Measurements from ENCODE around the gene LRRC3B. TPM values are rescaled to one million over a fixed set of nuclear protein-coding genes. Genes with fewer than 3 reads are reported as not detected.

The LRRC3B gene
- total and polyA plus RNA-seq, 2 experiments from 2014 or later: not detected

- H3K79me2 ChIP-seq (ENCODE audit: insufficient read depth): no peaks in the 10 kb centered on the region
- 11 to 23% methylated on average over 1 of the region's 1 CpG for WGBS, 2 experiments (ENCODE audit: low coverage in 1 of 2, low lambda C conversion rate in 2 of 2, missing lambda C conversion rate in 2 of 2)
- in situ Hi-C loops (cut with MboI): no loop called here
- H4K20me1 ChIP-seq (ENCODE audit: insufficient read depth): no peaks in the 10 kb centered on the region
- H3K9me2 ChIP-seq (ENCODE audit: insufficient read depth): no peaks in the 10 kb centered on the region
- H3K9ac ChIP-seq: no peak overlapping the region
- no peak overlapping the region for H3K4me2 ChIP-seq (ENCODE audit: unreplicated experiment)
- TF ChIP-seq EZH2phosphoT487 (IDR thresholded peaks at IDR 0.05; ENCODE audit: insufficient read depth, low read depth) (no peak), EZH2 (IDR thresholded peaks at IDR 0.05; ENCODE audit: insufficient read depth, poor library complexity, severe bottlenecking) (no peak)
- H3K9me3 ChIP-seq (ENCODE audit: low read depth): no peaks in the 10 kb centered on the region
- H2AFZ ChIP-seq: no peak overlapping the region
- H3K27ac ChIP-seq: no peak overlapping the region
- no peak overlapping the region for H3K4me3 ChIP-seq
- H3F3A ChIP-seq (ENCODE audit: insufficient read depth): no peaks in the 10 kb centered on the region
- H3K4me1 ChIP-seq (ENCODE audit: insufficient read depth): no peaks in the 10 kb centered on the region
- DNase-seq: no peak
- no peaks in the 10 kb centered on the region for H3K36me3 ChIP-seq (ENCODE audit: low read depth)
- H3K27me3 ChIP-seq (replicated peaks; ENCODE audit: insufficient read depth): no peaks in the 10 kb centered on the region
Observed at GRCh38 chr3:26731843-26732242, 109.3 kb downstream of the LRRC3B start.

- TF ChIP-seq EZH2phosphoT487 (IDR thresholded peaks at IDR 0.05; ENCODE audit: insufficient read depth, low read depth): no peak
- no peak for TF ChIP-seq EZH2 (IDR thresholded peaks at IDR 0.05; ENCODE audit: insufficient read depth, poor library complexity, severe bottlenecking)
- no peaks in the 10 kb centered on the region for H3K79me2 ChIP-seq (ENCODE audit: insufficient read depth)
- H3K9me2 ChIP-seq (ENCODE audit: insufficient read depth): no peaks in the 10 kb centered on the region
- H3K4me2 ChIP-seq (ENCODE audit: unreplicated experiment): no peak overlapping the region
- H3K9ac ChIP-seq: no peak overlapping the region
- no peak overlapping the region for H2AFZ ChIP-seq
- H3K27me3 ChIP-seq (replicated peaks; ENCODE audit: insufficient read depth): no peaks in the 10 kb centered on the region
- no peaks in the 10 kb centered on the region for H3K9me3 ChIP-seq (ENCODE audit: low read depth)
- no peak for DNase-seq
- no peaks in the 10 kb centered on the region for H3K36me3 ChIP-seq (ENCODE audit: low read depth)
- no peaks in the 10 kb centered on the region for H3F3A ChIP-seq (ENCODE audit: insufficient read depth)
- no peak overlapping the region for H3K27ac ChIP-seq
- 5 to 20% methylated on average over 2 of the region's 2 CpGs for WGBS, 2 experiments (ENCODE audit: low coverage in 1 of 2, low lambda C conversion rate in 2 of 2, missing lambda C conversion rate in 2 of 2)
- no peaks in the 10 kb centered on the region for H3K4me1 ChIP-seq (ENCODE audit: insufficient read depth)
- H3K4me3 ChIP-seq: no peak overlapping the region
- in situ Hi-C loops (cut with MboI): no loop called here
- H4K20me1 ChIP-seq (ENCODE audit: insufficient read depth): no peaks in the 10 kb centered on the region
Observed at GRCh38 chr3:26750263-26750662, 127.7 kb downstream of the LRRC3B start.

- no peak overlapping the region for H2AFZ ChIP-seq
- no peaks in the 10 kb centered on the region for H3K9me3 ChIP-seq (ENCODE audit: low read depth)
- DNase-seq: no peak
- no peaks in the 10 kb centered on the region for H3K36me3 ChIP-seq (ENCODE audit: low read depth)
- H3K9ac ChIP-seq: no peak overlapping the region
- H3K4me1 ChIP-seq (ENCODE audit: insufficient read depth): no peaks in the 10 kb centered on the region
- H3K4me2 ChIP-seq (ENCODE audit: unreplicated experiment): no peak overlapping the region
- H4K20me1 ChIP-seq (ENCODE audit: insufficient read depth): no peaks in the 10 kb centered on the region
- H3K79me2 ChIP-seq (ENCODE audit: insufficient read depth): no peaks in the 10 kb centered on the region
- 6 to 7% methylated on average over 2 of the region's 2 CpGs for WGBS, 2 experiments (ENCODE audit: low coverage in 1 of 2, low lambda C conversion rate in 2 of 2, missing lambda C conversion rate in 2 of 2)
- no peak overlapping the region for H3K27ac ChIP-seq
- in situ Hi-C loops (cut with MboI): no loop called here
- no peaks in the 10 kb centered on the region for H3K27me3 ChIP-seq (replicated peaks; ENCODE audit: insufficient read depth)
- TF ChIP-seq EZH2phosphoT487 (IDR thresholded peaks at IDR 0.05; ENCODE audit: insufficient read depth, low read depth): no peak
- TF ChIP-seq EZH2 (IDR thresholded peaks at IDR 0.05; ENCODE audit: insufficient read depth, poor library complexity, severe bottlenecking): no peak
- no peak overlapping the region for H3K4me3 ChIP-seq
- H3K9me2 ChIP-seq (ENCODE audit: insufficient read depth): no peaks in the 10 kb centered on the region
- no peaks in the 10 kb centered on the region for H3F3A ChIP-seq (ENCODE audit: insufficient read depth)
Observed at GRCh38 chr3:26752466-26752865, 129.9 kb downstream of the LRRC3B start.

GRCh38 chr3:26753095-26753494 lies 130.5 kb downstream of the LRRC3B start:
- no peaks in the 10 kb centered on the region for H3K27me3 ChIP-seq (replicated peaks; ENCODE audit: insufficient read depth)
- no peak overlapping the region for H3K9ac ChIP-seq
- no peaks in the 10 kb centered on the region for H4K20me1 ChIP-seq (ENCODE audit: insufficient read depth)
- no peaks in the 10 kb centered on the region for H3K4me1 ChIP-seq (ENCODE audit: insufficient read depth)
- H3K9me2 ChIP-seq (ENCODE audit: insufficient read depth): no peaks in the 10 kb centered on the region
- H3K27ac ChIP-seq: no peak overlapping the region
- H3K4me3 ChIP-seq: no peak overlapping the region
- no peaks in the 10 kb centered on the region for H3F3A ChIP-seq (ENCODE audit: insufficient read depth)
- no peaks in the 10 kb centered on the region for H3K79me2 ChIP-seq (ENCODE audit: insufficient read depth)
- H2AFZ ChIP-seq: no peak overlapping the region
- no peak for DNase-seq
- H3K9me3 ChIP-seq (ENCODE audit: low read depth): no peaks in the 10 kb centered on the region
- no peak for TF ChIP-seq EZH2 (IDR thresholded peaks at IDR 0.05; ENCODE audit: insufficient read depth, poor library complexity, severe bottlenecking)
- TF ChIP-seq EZH2phosphoT487 (IDR thresholded peaks at IDR 0.05; ENCODE audit: insufficient read depth, low read depth): no peak
- no peak overlapping the region for H3K4me2 ChIP-seq (ENCODE audit: unreplicated experiment)
- no peaks in the 10 kb centered on the region for H3K36me3 ChIP-seq (ENCODE audit: low read depth)
- in situ Hi-C loops (cut with MboI): no loop called here

GRCh38 chr3:26757978-26758377 lies 135.4 kb downstream of the LRRC3B start:
- no peak for DNase-seq
- Histone ChIP-seq H3F3A (ENCODE audit: insufficient read depth) (no peaks in the 10 kb centered on the region), H2AFZ (no peak overlapping the region), H3K4me1 (ENCODE audit: insufficient read depth) (no peaks in the 10 kb centered on the region), H3K4me3 (no peak overlapping the region), H3K4me2 (ENCODE audit: unreplicated experiment) (no peak overlapping the region), H3K79me2 (ENCODE audit: insufficient read depth) (no peaks in the 10 kb centered on the region), H4K20me1 (ENCODE audit: insufficient read depth) (no peaks in the 10 kb centered on the region), H3K36me3 (ENCODE audit: low read depth) (no peaks in the 10 kb centered on the region), H3K9ac (no peak overlapping the region), H3K27ac (no peak overlapping the region), H3K27me3 (replicated peaks; ENCODE audit: insufficient read depth) (no peaks in the 10 kb centered on the region), H3K9me3 (ENCODE audit: low read depth) (no peaks in the 10 kb centered on the region), H3K9me2 (ENCODE audit: insufficient read depth) (no peaks in the 10 kb centered on the region)
- in situ Hi-C loops (cut with MboI): no loop called here
- TF ChIP-seq EZH2 (IDR thresholded peaks at IDR 0.05; ENCODE audit: insufficient read depth, poor library complexity, severe bottlenecking) (no peak), EZH2phosphoT487 (IDR thresholded peaks at IDR 0.05; ENCODE audit: insufficient read depth, low read depth) (no peak)
